Psoas muscle (tissue), 8 donors: ENCODE measurements around the gene RPTOR. TPM values are rescaled to one million over a fixed set of nuclear protein-coding genes. Genes with fewer than 3 reads are reported as not detected.
A peak's percentile ranks its signal among the peaks of the same experiment; 100 is the strongest.

ENCODE experiments used
- ATAC-seq, 4 donors: fragments of 200-7000 bp; cut with Tn5 transposase; one replicate each; pipeline ENCODE4 v1.9.1; 2020; ENCODE audit warnings: moderate library complexity in 3 of 4, mild to moderate bottlenecking in 2 of 4
- DNase-seq, 2 donors: peaks; one replicate each; pipeline ENCODE4 v3.0.0-alpha.2; 2020
- H3K27ac ChIP-seq: fragments of 200-600 bp; one replicate; pipeline ENCODE4 v1.8.0; 2022
- H3K27me3 ChIP-seq, 3 donors: fragments of 200-600 bp in 1 of 3; one replicate each; pipeline versions ENCODE4 v1.6.1 to v1.8.0; 2013 to 2022; ENCODE audit warnings: low read length in 2 of 3, mild to moderate bottlenecking in 2 of 3, moderate library complexity in 1 of 3; ENCODE audit not compliant: insufficient read depth in 3 of 3
- H3K36me3 ChIP-seq, 2 donors: fragments of 200-600 bp in 1 of 2; one replicate each; pipeline versions ENCODE4 v1.6.1 to v1.8.0; 2013 to 2022; ENCODE audit warnings: low read depth in 1 of 2, mild to moderate bottlenecking in 1 of 2, moderate library complexity in 1 of 2; ENCODE audit not compliant: insufficient read depth in 1 of 2
- H3K4me1 ChIP-seq: fragments of 200-600 bp; one replicate; pipeline ENCODE4 v1.8.0; 2022
- H3K4me3 ChIP-seq: fragments of 200-600 bp; one replicate; pipeline ENCODE4 v1.8.0; 2022; ENCODE audit warnings: mild to moderate bottlenecking
- H3K9me3 ChIP-seq: fragments of 200-600 bp; one replicate; pipeline ENCODE4 v1.8.0; 2022
- CTCF ChIP-seq: fragments of 200-600 bp; IDR thresholded peaks from one replicate; pipeline ENCODE4 v1.8.0; 2022; ENCODE audit warnings: antibody characterized with exemption
- WGBS, 3 donors: extraction: QIAGEN DNeasy Blood & Tissue Kit; methylation state at CpG; one replicate each; pipeline versions ENCODE4 v1.1.6 to v1.1.7; 2013; 5-methylcytosine and 5-hydroxymethylcytosine counted together
- intact Hi-C, 2 donors: fragments of 100-400 bp; cut with DNase I; formaldehyde crosslinking; loops; one replicate each; pipeline versions ENCODE4 v1.11.0 to v1.14.2; 2022
- polyA plus RNA-seq, 3 donors: library from polyadenylated mRNA; stranded (reverse); fragments of 200-250 nt; gene quantifications; one replicate each; pipeline ENCODE4 v1.2.3, GENCODE V29; 2013
- total RNA-seq, 4 donors: library from RNA; stranded (reverse); fragmentation: NEBNext Ultra II Directional in 2 of 4; extraction: Animal tissue kit (Norgen Biotek cat#: 25700) in 2 of 4; gene quantifications; one replicate each; pipeline versions ENCODE4 v1.2.1 to v1.2.4, GENCODE V29; 2021 to 2023
- donor health status: healthy with polysubstance abuse.
- donor health status: DM: no; HTN: no; CAD: no; lungs with moderate emphysema.
- donor health status: Bipolar disorder and iron deficiency.
- donor health status: healthy.
- donor health status: DM: yes; HTN: yes; CAD: no.
- donor health status: DM: no; HTN: no; CAD: no.
- donor health status: DM: no; HTN: no; CAD: no.
- donor health status: DM: yes; HTN: yes; CAD: no.

The RPTOR gene
- total and polyA plus RNA-seq, 7 donors = 13.6 to 82.2 (median 32.5) TPM

- Histone ChIP-seq H3K9me3 (no peaks in the 10 kb centered on the region), H3K27me3 (no peaks in the 10 kb centered on the region), H3K27ac (no peak overlapping the region), H3K36me3 (peaks cover 0 to 78% of the 10 kb centered on the region in 2 donors), H3K4me1 (no peaks in the 10 kb centered on the region), H3K4me3 (no peak overlapping the region)
- ATAC-seq = no peak
- no peak for TF ChIP-seq CTCF
- intact Hi-C loops = no loop called here
- WGBS, 3 donors = 90 to 94% (median 91%) methylated on average over 17 of the region's 17 CpGs
- peak in 1 of 2 donors; percentile 36 for DNase-seq
Observed at GRCh38 chr17:80950466-80951120, 406.0 kb downstream of the RPTOR start.

DNA sequence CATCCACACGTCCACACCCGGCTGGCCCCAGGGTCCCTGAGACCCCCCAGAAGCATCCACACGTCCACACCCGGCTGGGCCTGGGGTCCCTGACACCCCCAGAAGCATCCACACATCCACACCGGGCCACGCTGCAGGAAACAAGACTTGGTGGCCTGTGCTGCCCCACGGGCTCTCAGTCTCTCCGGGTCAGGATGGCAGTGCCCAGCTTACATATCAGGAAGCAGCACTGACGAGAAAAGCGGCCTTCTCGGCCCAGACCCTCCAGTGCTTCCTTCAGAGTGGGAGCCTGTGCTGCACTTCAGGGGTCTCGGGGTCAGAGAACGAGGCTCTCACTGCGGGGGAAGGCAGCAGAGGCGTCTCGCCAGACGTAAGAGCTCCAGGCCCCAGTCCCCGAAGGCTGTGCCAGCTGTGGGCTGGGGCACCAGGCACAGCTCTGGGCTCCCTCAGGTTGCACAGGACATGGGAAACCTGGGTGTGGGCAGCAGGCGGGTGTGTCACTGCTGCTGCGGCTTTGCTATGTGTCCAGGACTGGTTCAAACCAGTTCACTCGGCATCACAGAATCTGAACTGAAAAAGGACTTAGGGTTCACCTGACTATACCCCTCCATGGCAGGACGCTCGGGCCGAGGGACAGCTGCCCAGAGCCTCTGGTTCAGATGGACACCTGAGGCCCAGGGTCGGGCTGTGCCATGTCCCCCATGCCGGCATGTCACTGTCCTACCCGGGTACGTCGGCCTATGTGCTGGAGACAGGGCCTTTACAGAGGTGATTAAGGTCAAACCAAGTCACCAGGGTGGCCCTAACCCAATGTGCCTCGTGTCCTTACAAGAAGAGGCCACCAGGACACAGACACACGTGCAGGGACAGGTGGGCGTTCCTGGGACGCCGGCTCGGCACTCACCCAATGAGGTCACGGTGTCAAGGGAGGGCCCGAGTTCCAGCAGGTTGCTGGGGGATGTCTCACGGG lies 406.8 kb downstream of the RPTOR start:
- DNase-seq = peak in 1 of 2 donors; percentile 39
- intact Hi-C loops = no loop called here
- Histone ChIP-seq H3K27ac (no peak overlapping the region), H3K27me3 (no peaks in the 10 kb centered on the region), H3K36me3 (peaks cover 0 to 70% of the 10 kb centered on the region in 2 donors), H3K9me3 (no peaks in the 10 kb centered on the region), H3K4me3 (no peak overlapping the region), H3K4me1 (no peaks in the 10 kb centered on the region)
- ATAC-seq = peak in 1 of 4 donors; percentile 9
- WGBS, 3 donors = 90 to 92% (median 91%) methylated on average over 38 of the region's 38 CpGs
- no peak for TF ChIP-seq CTCF

DNA sequence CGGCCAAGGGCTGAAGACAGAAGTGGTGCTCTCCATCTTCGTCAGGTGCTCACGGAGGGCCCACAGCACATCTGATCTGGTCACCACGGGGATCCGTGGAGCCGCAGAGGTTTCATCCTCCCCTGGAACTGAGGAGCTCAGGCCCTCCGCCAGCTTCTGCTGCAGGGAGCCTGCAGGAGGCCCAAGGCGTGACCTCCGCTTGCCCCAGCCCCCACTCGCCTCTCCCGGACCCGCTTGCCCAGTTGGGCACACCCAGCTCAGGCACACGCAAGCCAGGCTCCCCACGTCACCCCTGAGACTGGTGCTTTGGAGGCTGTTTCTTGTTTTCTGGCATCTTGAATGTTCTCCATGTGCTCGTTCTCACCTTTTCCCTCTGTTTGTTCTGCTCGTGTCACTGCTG lies 407.7 kb downstream of the RPTOR start:
- WGBS, 3 donors = 88 to 92% (median 92%) methylated on average over 16 of the region's 16 CpGs
- ATAC-seq (no peak), DNase-seq (peak in 1 of 2 donors; percentile 47)
- no peaks in the 10 kb centered on the region for H3K4me1 ChIP-seq
- H3K27ac ChIP-seq = no peak overlapping the region
- no peak overlapping the region for H3K4me3 ChIP-seq
- peaks cover 0 to 61% of the 10 kb centered on the region in 2 donors for H3K36me3 ChIP-seq
- TF ChIP-seq CTCF = no peak
- intact Hi-C loops = no loop called here
- H3K27me3 ChIP-seq = no peaks in the 10 kb centered on the region
- no peaks in the 10 kb centered on the region for H3K9me3 ChIP-seq

- ATAC-seq (no peak), DNase-seq (peak in 1 of 2 donors; percentile 51)
- WGBS, 3 donors = 94 to 96% (median 96%) methylated on average over 22 of the region's 22 CpGs
- no peaks in the 10 kb centered on the region for H3K9me3 ChIP-seq
- peaks cover under 1% of the 10 kb centered on the region for H3K4me1 ChIP-seq
- TF ChIP-seq CTCF = no peak
- peaks cover 0 to 47% of the 10 kb centered on the region in 2 donors for H3K36me3 ChIP-seq
- intact Hi-C loops = no loop called here
- H3K4me3 ChIP-seq = no peak overlapping the region
- no peaks in the 10 kb centered on the region for H3K27me3 ChIP-seq
- H3K27ac ChIP-seq = no peak overlapping the region
Observed at GRCh38 chr17:80953471-80954315, 409.1 kb downstream of the RPTOR start.
